ENCODE measurements around the gene FAM83C.

GRCh38 chr20:35305682-35306556 is 13.7 kb upstream of the FAM83C start:
- no peak for TF ChIP-seq CTCF (IDR thresholded peaks at IDR 0.05; ENCODE audit: low read length)
- no peak for TF ChIP-seq EZH2phosphoT487 (IDR thresholded peaks at IDR 0.05; ENCODE audit: low read length)

All from MM.1S (cell line).